ENCODE measurements around the gene MYMK. TPM values are rescaled to one million over a fixed set of nuclear protein-coding genes. Genes with fewer than 3 reads are reported as not detected.

MYMK gene
- total RNA-seq, 2 donors from 2014 or later, result not detected

GRCh38 chr9:133492061-133493021, 32.4 kb downstream of the MYMK start:
- Mint-ChIP-seq H3K27me3 (ENCODE audit: low read depth) (no peaks in the 10 kb centered on the region), H3K4me3 (no peak overlapping the region), H3K36me3 (ENCODE audit: insufficient read depth in 2 of 2) (no peaks in the 10 kb centered on the region), H3K9me3 (no peaks in the 10 kb centered on the region), H3K27ac (no peak overlapping the region), H3K4me1 (ENCODE audit: low read depth) (no peaks in the 10 kb centered on the region)
- ATAC-seq (replicated peaks in 1 of 2) (no peak), DNase-seq (no peak)

- Mint-ChIP-seq H3K27me3 (ENCODE audit: low read depth) (no peaks in the 10 kb centered on the region), H3K4me3 (no peak overlapping the region), H3K27ac (no peak overlapping the region), H3K4me1 (ENCODE audit: low read depth) (peaks cover under 1% of the 10 kb centered on the region), H3K36me3 (ENCODE audit: insufficient read depth in 2 of 2) (no peaks in the 10 kb centered on the region), H3K9me3 (no peaks in the 10 kb centered on the region)
- DNase-seq (no peak), ATAC-seq (replicated peaks in 1 of 2) (no peak)
Measured at GRCh38 chr9:133491656-133491925, 33.2 kb downstream of the MYMK start.

GRCh38 chr9:133490865-133491655, 33.7 kb downstream of the MYMK start:
- H3K4me3 Mint-ChIP-seq, result no peak overlapping the region
- no peaks in the 10 kb centered on the region for H3K36me3 Mint-ChIP-seq (ENCODE audit: insufficient read depth in 2 of 2)
- DNase-seq (no peak), ATAC-seq (replicated peaks in 1 of 2) (no peak)
- no peak overlapping the region for H3K27ac Mint-ChIP-seq
- H3K4me1 Mint-ChIP-seq (ENCODE audit: low read depth), result peaks cover 6% of the 10 kb centered on the region
- H3K27me3 Mint-ChIP-seq (ENCODE audit: low read depth), result no peaks in the 10 kb centered on the region
- no peaks in the 10 kb centered on the region for H3K9me3 Mint-ChIP-seq

- Mint-ChIP-seq H3K36me3 (ENCODE audit: insufficient read depth in 2 of 2) (no peaks in the 10 kb centered on the region), H3K9me3 (no peaks in the 10 kb centered on the region), H3K4me3 (no peak overlapping the region), H3K27me3 (ENCODE audit: low read depth) (no peaks in the 10 kb centered on the region), H3K4me1 (ENCODE audit: low read depth) (peaks cover 9% of the 10 kb centered on the region), H3K27ac (no peak overlapping the region)
- DNase-seq (no peak), ATAC-seq (replicated peaks in 1 of 2) (no peak)
Measured at GRCh38 chr9:133490201-133490681, 34.5 kb downstream of the MYMK start.

- no peak overlapping the region for H3K27ac Mint-ChIP-seq
- no peak overlapping the region for H3K4me3 Mint-ChIP-seq
- DNase-seq (no peak), ATAC-seq (replicated peaks in 1 of 2) (no peak)
- H3K4me1 Mint-ChIP-seq (ENCODE audit: low read depth), result peaks cover 9% of the 10 kb centered on the region
- H3K36me3 Mint-ChIP-seq (ENCODE audit: insufficient read depth in 2 of 2), result no peaks in the 10 kb centered on the region
- H3K9me3 Mint-ChIP-seq, result no peaks in the 10 kb centered on the region
- H3K27me3 Mint-ChIP-seq (ENCODE audit: low read depth), result no peaks in the 10 kb centered on the region
Measured at GRCh38 chr9:133489253-133490190, 35.2 kb downstream of the MYMK start.

GRCh38 chr9:133488686-133489252, 36.0 kb downstream of the MYMK start:
- Mint-ChIP-seq H3K4me3 (no peak overlapping the region), H3K36me3 (ENCODE audit: insufficient read depth in 2 of 2) (no peaks in the 10 kb centered on the region), H3K27me3 (ENCODE audit: low read depth) (no peaks in the 10 kb centered on the region), H3K4me1 (ENCODE audit: low read depth) (peaks cover 9% of the 10 kb centered on the region), H3K9me3 (no peaks in the 10 kb centered on the region), H3K27ac (no peak overlapping the region)
- DNase-seq (no peak), ATAC-seq (replicated peaks in 1 of 2) (no peak)

- Mint-ChIP-seq H3K4me3 (no peak overlapping the region), H3K27me3 (ENCODE audit: low read depth) (no peaks in the 10 kb centered on the region), H3K36me3 (ENCODE audit: insufficient read depth in 2 of 2) (no peaks in the 10 kb centered on the region), H3K4me1 (ENCODE audit: low read depth) (peaks cover 9% of the 10 kb centered on the region), H3K9me3 (no peaks in the 10 kb centered on the region), H3K27ac (no peak overlapping the region)
- DNase-seq, result no peak
- ATAC-seq (replicated peaks in 1 of 2), result no peak
Measured at GRCh38 chr9:133487331-133487725, 37.4 kb downstream of the MYMK start.

- ATAC-seq (replicated peaks in 1 of 2) (peak; percentile 59 to 61), DNase-seq (peak; percentile 23 to 27)
- Mint-ChIP-seq H3K9me3 (no peaks in the 10 kb centered on the region), H3K36me3 (ENCODE audit: insufficient read depth in 2 of 2) (no peaks in the 10 kb centered on the region), H3K4me1 (ENCODE audit: low read depth) (peaks cover 9% of the 10 kb centered on the region), H3K27me3 (ENCODE audit: low read depth) (no peaks in the 10 kb centered on the region), H3K27ac (no peak overlapping the region), H3K4me3 (peak overlapping the region; percentile 28 to 65)
Measured at GRCh38 chr9:133485531-133486260, 39.1 kb downstream of the MYMK start.

GRCh38 chr9:133484671-133485437, 39.9 kb downstream of the MYMK start:
- Mint-ChIP-seq H3K9me3 (no peaks in the 10 kb centered on the region), H3K27ac (no peak overlapping the region), H3K36me3 (ENCODE audit: insufficient read depth in 2 of 2) (no peaks in the 10 kb centered on the region), H3K4me1 (ENCODE audit: low read depth) (peaks cover 12% of the 10 kb centered on the region), H3K27me3 (ENCODE audit: low read depth) (no peaks in the 10 kb centered on the region), H3K4me3 (no peak overlapping the region)
- no peak for DNase-seq
- no peak for ATAC-seq (replicated peaks in 1 of 2)

GRCh38 chr9:133483611-133484010, 41.1 kb downstream of the MYMK start:
- Mint-ChIP-seq H3K4me3 (no peak overlapping the region), H3K36me3 (ENCODE audit: insufficient read depth in 2 of 2) (no peaks in the 10 kb centered on the region), H3K9me3 (no peaks in the 10 kb centered on the region), H3K27me3 (ENCODE audit: low read depth) (no peaks in the 10 kb centered on the region), H3K4me1 (ENCODE audit: low read depth) (peaks cover 19% of the 10 kb centered on the region), H3K27ac (no peak overlapping the region)
- ATAC-seq (replicated peaks in 1 of 2) (no peak), DNase-seq (no peak)

GRCh38 chr9:133478851-133479711, 45.7 kb downstream of the MYMK start, which contains the start of gene SLC2A6:
Gene SLC2A6, minus strand, starts transcription at chr9:133479099. Its CDS starts 40 bp downstream, at chr9:133479059.
- Mint-ChIP-seq H3K27me3 (ENCODE audit: low read depth) (no peaks in the 10 kb centered on the region), H3K27ac (no peak within 1 kb of the TSS), H3K4me1 (ENCODE audit: low read depth) (peaks cover 11% of the 10 kb centered on the region), H3K36me3 (ENCODE audit: insufficient read depth in 2 of 2) (no peaks in the 10 kb centered on the region), H3K4me3 (peak within 1 kb of the TSS; percentile 81 to 86), H3K9me3 (no peaks in the 10 kb centered on the region)
- peak; percentile 99 for ATAC-seq (replicated peaks in 1 of 2)
- peak; percentile 89 to 90 for DNase-seq
